ENCODE results near the gene GNRH2.

Gene GNRH2

GRCh38 chr20:3041854-3042409, 1.5 kb upstream of the GNRH2 start:
- peak overlapping the region; percentile 49 for H3K4me3 ChIP-seq (ENCODE audit: low read depth, low read length)
- no peak for DNase-seq (ENCODE audit: low read depth)
- no peak for TF ChIP-seq CTCF (IDR thresholded peaks at IDR 0.05; ENCODE audit: control insufficient read depth, extremely low read depth, insufficient read depth)

GRCh38 chr20:3042625-3043024, 797 bp upstream of the GNRH2 start:
- no peak for DNase-seq (ENCODE audit: low read depth)
- no peak overlapping the region for H3K4me3 ChIP-seq (ENCODE audit: low read depth, low read length)
- TF ChIP-seq CTCF (IDR thresholded peaks at IDR 0.05; ENCODE audit: control insufficient read depth, extremely low read depth, insufficient read depth), result no peak

GRCh38 chr20:3044336-3044965, 1.0 kb downstream of the GNRH2 start:
- no peak overlapping the region for H3K4me3 ChIP-seq (ENCODE audit: low read depth, low read length)
- DNase-seq (ENCODE audit: low read depth), result no peak
- TF ChIP-seq CTCF (IDR thresholded peaks at IDR 0.05; ENCODE audit: control insufficient read depth, extremely low read depth, insufficient read depth), result no peak

- DNase-seq (ENCODE audit: low read depth), result no peak
- no peak for TF ChIP-seq CTCF (IDR thresholded peaks at IDR 0.05; ENCODE audit: control insufficient read depth, extremely low read depth, insufficient read depth)
- H3K4me3 ChIP-seq (ENCODE audit: low read depth, low read length), result peak overlapping the region; percentile 85
Observed at GRCh38 chr20:3045042-3045815, 1.8 kb downstream of the GNRH2 start.

- TF ChIP-seq CTCF (IDR thresholded peaks at IDR 0.05; ENCODE audit: control insufficient read depth, extremely low read depth, insufficient read depth), result no peak
- DNase-seq (ENCODE audit: low read depth), result peak; percentile 66
- H3K4me3 ChIP-seq (ENCODE audit: low read depth, low read length), result peak within 1 kb of the TSS; percentile 85
Observed at GRCh38 chr20:3045816-3046676, 2.6 kb downstream of the GNRH2 start, which contains the start of gene MRPS26. TSS of gene MRPS26 (plus strand) at chr20:3046052. CDS start at chr20:3046069, 17 bp downstream.

GRCh38 chr20:3046677-3047462, 3.4 kb downstream of the GNRH2 start:
- H3K4me3 ChIP-seq (ENCODE audit: low read depth, low read length), result peak overlapping the region; percentile 85
- peak; percentile 75 for DNase-seq (ENCODE audit: low read depth)
- TF ChIP-seq CTCF (IDR thresholded peaks at IDR 0.05; ENCODE audit: control insufficient read depth, extremely low read depth, insufficient read depth), result no peak

All from LNCaP clone FGC (cell line).